ENCODE results near the gene DNPH1.

Gene DNPH1

GRCh38 chr6:43242908-43243663 lies 13.8 kb upstream of the DNPH1 start, which contains the start of gene TTBK1 (continued):
- TF ChIP-seq ZNF280D (tag by site-specific recombination; IDR thresholded peaks at IDR 0.05) (no peak), ZNF292 (tag by site-specific recombination; IDR thresholded peaks at IDR 0.05; ENCODE audit: borderline replicate concordance, low read depth) (no peak), ZNF776 (tag by site-specific recombination; IDR thresholded peaks at IDR 0.05; ENCODE audit: borderline replicate concordance) (no peak), GLIS2 (tag by site-specific recombination; IDR thresholded peaks at IDR 0.05) (no peak), ZNF274 (IDR thresholded peaks at IDR 0.05; ENCODE audit: low read length) (no peak), ZNF274 (tag by site-specific recombination; IDR thresholded peaks at IDR 0.05; ENCODE audit: borderline replicate concordance) (no peak), ZNF146 (tag by site-specific recombination; IDR thresholded peaks at IDR 0.05) (no peak), ZNF394 (tag by site-specific recombination; IDR thresholded peaks at IDR 0.05; ENCODE audit: borderline replicate concordance) (no peak), ZNF184 (tag by site-specific recombination; IDR thresholded peaks at IDR 0.05) (no peak), ZNF707 (tag by site-specific recombination; IDR thresholded peaks at IDR 0.05) (no peak)

GRCh38 chr6:43241446-43241845 lies 12.2 kb upstream of the DNPH1 start:
- no peak overlapping the region for H3K4me3 ChIP-seq (ENCODE audit: low read depth, low read length)
- CTCF ChIA-PET: interaction anchor here (2.0 kb wide), 1 partner anchor 11 kb away, joined by 11 read pairs; the partner anchor contains the start of gene DNPH1
- no peaks in the 10 kb centered on the region for H3K36me3 ChIP-seq (ENCODE audit: control insufficient read depth in 2 of 2, insufficient read depth in 1 of 2, low read length in 2 of 2)
- H3K27ac ChIP-seq (ENCODE audit: extremely low read depth, low read depth, low read length): no peak overlapping the region
- no peaks in the 10 kb centered on the region; the same call in 1 of the 2 replicates for H3K4me1 ChIP-seq (ENCODE audit: control insufficient read depth, insufficient read depth, low read length)
- H3K9me3 ChIP-seq (ENCODE audit: control insufficient read depth, insufficient read depth, low read depth, low read length): no peaks in the 10 kb centered on the region
- TF ChIP-seq HIC1 (tag by site-specific recombination; IDR thresholded peaks at IDR 0.05): no peak
- no peak for TF ChIP-seq ZSCAN18 (tag by site-specific recombination; IDR thresholded peaks at IDR 0.05)
- TF ChIP-seq ZNF701 (tag by site-specific recombination; IDR thresholded peaks at IDR 0.05): no peak
- no peak for TF ChIP-seq ZNF324 (tag by site-specific recombination; IDR thresholded peaks at IDR 0.05)
- TF ChIP-seq ZNF350 (tag by site-specific recombination; IDR thresholded peaks at IDR 0.05): no peak
- TF ChIP-seq INSM2 (tag by site-specific recombination; IDR thresholded peaks at IDR 0.05): no peak
- TF ChIP-seq KLF10 (tag by site-specific recombination; IDR thresholded peaks at IDR 0.05): no peak
- POLR2A ChIA-PET: interaction anchor here (1.5 kb wide), 1 partner anchor 67 kb away, joined by 3 read pairs; no protein-coding TSS in a partner anchor

Data from HEK293 (cell line).